Spinal cord (tissue), 10 donors: ENCODE measurements around the gene TGFA. TPM values are rescaled to one million over a fixed set of nuclear protein-coding genes. Genes with fewer than 3 reads are reported as not detected.

Experiments
- DNase-seq, 6 donors: peaks; one replicate each; pipeline versions ENCODE4 v3.0.0 to v3.0.0-alpha.2; 2013 to 2015; ENCODE audit warnings: low spot score in 6 of 6, low read depth in 4 of 6
- H3K27ac ChIP-seq: one replicate; pipeline ENCODE4 v1.5.1; 2013; ENCODE audit warnings: low read depth, low read length, control low read depth
- H3K27me3 ChIP-seq: one replicate; pipeline ENCODE4 v1.6.1; 2013; ENCODE audit warnings: low read length; ENCODE audit not compliant: control insufficient read depth, insufficient read depth
- H3K36me3 ChIP-seq: one replicate; pipeline ENCODE4 v1.6.1; 2013; ENCODE audit warnings: low read length; ENCODE audit not compliant: control insufficient read depth, insufficient read depth
- H3K4me1 ChIP-seq: one replicate; pipeline ENCODE4 v1.6.1; 2013; ENCODE audit warnings: low read length; ENCODE audit not compliant: control insufficient read depth, insufficient read depth
- H3K4me3 ChIP-seq: one replicate; pipeline ENCODE4 v1.5.1; 2013; ENCODE audit warnings: low read depth, low read length, control low read depth
- H3K9me3 ChIP-seq: one replicate; pipeline ENCODE4 v1.6.1; 2013; ENCODE audit warnings: low read length; ENCODE audit not compliant: control insufficient read depth, insufficient read depth
- WGBS: methylation state at CpG from one replicate; pipeline ENCODE4 v1.1.5; 2013; ENCODE audit warnings: missing lambda C conversion rate; ENCODE audit not compliant: insufficient coverage; 5-methylcytosine and 5-hydroxymethylcytosine counted together
- polyA plus RNA-seq, 2 donors: library from polyadenylated mRNA; unstranded; fragments of 120-200 nt; gene quantifications; one replicate each; pipeline ENCODE4 v1.2.1, GENCODE V29; 2013; ENCODE audit not compliant: insufficient read length in 2 of 2
- total RNA-seq, 2 donors: library from RNA; depleted of rRNA in 1 of 2; stranded (reverse); fragments of 120-200 nt in 1 of 2; fragments of >200 nt in 1 of 2; gene quantifications; one replicate each; pipeline versions ENCODE4 v1.2.3 to v1.2.4, GENCODE V29; 2013 to 2014
- donor health status: healthy.

TGFA gene
- total and polyA plus RNA-seq, 4 donors, result 7.8 to 39.6 (median 23.0) TPM

DNA sequence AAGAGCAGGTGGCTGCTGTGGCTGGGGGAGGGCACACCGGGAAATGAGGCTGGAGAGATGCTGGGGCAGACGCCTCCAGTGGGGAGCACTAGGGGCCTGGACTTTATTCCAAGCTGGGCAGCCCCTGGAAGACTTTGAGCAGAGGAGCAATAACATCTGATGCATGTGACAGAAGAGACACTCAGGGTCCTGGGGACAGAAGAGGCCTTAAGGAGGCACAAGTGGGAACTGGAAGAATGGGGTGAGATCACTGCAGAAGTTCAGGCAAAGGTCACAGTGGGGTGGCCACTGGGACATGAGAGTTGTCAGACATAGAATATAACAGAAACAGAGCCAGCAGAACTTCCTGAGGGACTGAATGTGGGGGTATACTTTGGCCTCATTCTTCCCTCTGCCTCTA is 24.0 kb downstream of the TGFA start:
- 86% methylated on average over 2 of the region's 2 CpGs for WGBS
- Histone ChIP-seq H3K27ac (no peak overlapping the region), H3K9me3 (no peaks in the 10 kb centered on the region), H3K4me3 (no peak overlapping the region), H3K36me3 (no peaks in the 10 kb centered on the region), H3K27me3 (no peaks in the 10 kb centered on the region), H3K4me1 (peaks cover 22% of the 10 kb centered on the region)
- no peak for DNase-seq

DNA sequence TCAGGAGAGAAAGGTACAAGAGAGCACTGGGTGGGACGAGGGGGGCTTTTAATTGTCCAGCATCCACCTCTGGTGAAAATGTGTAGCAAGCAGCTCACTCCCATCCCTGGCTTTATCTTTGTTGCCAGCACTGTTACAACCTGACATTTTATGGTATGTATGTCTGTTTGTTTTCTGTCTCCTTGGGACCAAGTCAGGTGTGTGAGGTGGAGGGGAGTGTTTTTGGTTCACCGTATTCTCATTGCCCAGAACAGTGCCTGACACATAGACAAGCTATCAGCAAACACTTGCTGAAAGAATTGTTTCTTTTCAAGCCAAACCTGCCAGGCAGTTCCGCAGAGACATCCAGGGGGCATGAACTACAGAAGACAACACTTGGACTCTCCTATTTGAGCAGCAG is 24.7 kb downstream of the TGFA start:
- Histone ChIP-seq H3K4me3 (no peak overlapping the region), H3K36me3 (no peaks in the 10 kb centered on the region), H3K27me3 (no peaks in the 10 kb centered on the region), H3K9me3 (no peaks in the 10 kb centered on the region), H3K27ac (no peak overlapping the region), H3K4me1 (peaks cover 20% of the 10 kb centered on the region)
- 89% methylated on average over 1 of the region's 3 CpGs for WGBS
- no peak for DNase-seq

DNA sequence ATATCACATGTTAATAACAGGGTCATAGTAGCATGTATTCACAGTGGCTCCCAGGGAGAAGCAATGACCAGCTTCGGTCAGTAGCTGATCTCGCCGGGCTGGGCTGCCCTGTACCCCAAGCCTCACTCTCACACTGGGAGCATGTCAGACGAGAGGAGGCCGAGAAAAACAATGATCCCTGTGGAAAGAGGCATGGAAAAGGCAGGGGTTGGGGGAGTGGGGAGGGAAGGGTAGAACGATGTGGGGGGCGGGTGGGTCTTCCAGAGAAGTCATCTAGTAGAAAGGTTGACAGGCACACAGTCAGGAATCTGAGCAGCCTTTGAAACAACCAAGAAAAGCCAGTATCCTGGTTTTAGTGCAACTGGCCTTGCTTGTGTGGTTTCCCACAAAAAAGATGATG is 25.4 kb downstream of the TGFA start:
- DNase-seq, result no peak
- WGBS, result no CpG with 5 or more reads among the region's 7 CpGs
- H3K9me3 ChIP-seq, result no peaks in the 10 kb centered on the region
- peaks cover 20% of the 10 kb centered on the region for H3K4me1 ChIP-seq
- H3K27me3 ChIP-seq, result no peaks in the 10 kb centered on the region
- no peak overlapping the region for H3K4me3 ChIP-seq
- no peaks in the 10 kb centered on the region for H3K36me3 ChIP-seq
- H3K27ac ChIP-seq, result no peak overlapping the region

DNA sequence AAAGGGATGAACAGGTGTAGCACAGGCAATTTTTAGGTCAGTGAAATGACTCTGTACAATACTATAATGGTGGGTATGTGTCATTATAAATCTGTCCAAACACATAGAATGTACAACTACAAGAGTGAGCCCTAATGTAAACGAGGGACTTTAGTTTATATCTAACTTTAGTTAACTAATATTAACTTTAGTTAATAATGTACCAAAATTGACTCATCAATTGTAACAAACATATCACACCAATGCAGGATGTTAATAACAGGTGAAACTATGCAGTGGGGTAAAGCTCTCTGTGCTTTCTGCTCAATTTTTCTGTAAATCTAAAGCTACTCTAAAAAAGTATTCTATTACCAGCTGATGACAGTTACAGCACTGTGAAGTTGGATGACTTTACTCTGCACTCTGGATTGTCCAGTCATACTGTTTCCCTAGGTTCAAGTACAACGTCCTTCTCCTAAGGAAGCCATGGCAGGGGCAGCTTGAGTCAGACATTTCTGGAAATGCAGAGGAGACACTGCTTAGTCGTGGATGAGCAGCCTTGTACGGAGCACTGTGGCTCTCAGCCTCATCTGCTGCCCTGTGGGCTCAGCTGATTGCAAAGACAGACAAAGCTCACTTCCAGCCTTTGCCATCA is 26.1 kb downstream of the TGFA start:
- Histone ChIP-seq H3K4me3 (no peak overlapping the region), H3K27me3 (no peaks in the 10 kb centered on the region), H3K27ac (no peak overlapping the region), H3K36me3 (no peaks in the 10 kb centered on the region), H3K4me1 (peaks cover 15% of the 10 kb centered on the region), H3K9me3 (no peaks in the 10 kb centered on the region)
- 70% methylated on average over 3 of the region's 4 CpGs for WGBS
- no peak for DNase-seq

DNA sequence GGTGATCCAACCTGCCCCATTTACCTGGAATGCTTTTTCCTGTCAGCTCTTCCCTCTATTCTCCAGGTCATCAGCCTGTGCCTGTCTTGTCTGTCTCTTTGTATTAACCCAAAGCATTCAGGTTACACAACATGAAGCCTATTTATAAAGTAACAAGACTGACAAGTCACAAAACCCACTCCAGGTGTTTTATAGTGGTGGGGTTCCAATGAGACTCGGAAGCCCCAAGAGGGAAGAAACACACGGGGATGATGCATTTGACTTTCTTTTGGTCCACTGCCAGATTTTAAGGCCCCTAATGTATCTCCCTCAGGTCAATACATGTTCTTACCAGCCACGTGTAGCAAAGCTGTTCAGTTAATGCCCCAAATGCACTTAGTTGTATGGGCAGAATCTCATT is 27.5 kb downstream of the TGFA start:
- 70% methylated on average over 3 of the region's 3 CpGs for WGBS
- no peak for DNase-seq
- H3K4me3 ChIP-seq, result no peak overlapping the region
- no peaks in the 10 kb centered on the region for H3K9me3 ChIP-seq
- H3K36me3 ChIP-seq, result no peaks in the 10 kb centered on the region
- no peaks in the 10 kb centered on the region for H3K27me3 ChIP-seq
- peaks cover 11% of the 10 kb centered on the region for H3K4me1 ChIP-seq
- no peak overlapping the region for H3K27ac ChIP-seq

DNA sequence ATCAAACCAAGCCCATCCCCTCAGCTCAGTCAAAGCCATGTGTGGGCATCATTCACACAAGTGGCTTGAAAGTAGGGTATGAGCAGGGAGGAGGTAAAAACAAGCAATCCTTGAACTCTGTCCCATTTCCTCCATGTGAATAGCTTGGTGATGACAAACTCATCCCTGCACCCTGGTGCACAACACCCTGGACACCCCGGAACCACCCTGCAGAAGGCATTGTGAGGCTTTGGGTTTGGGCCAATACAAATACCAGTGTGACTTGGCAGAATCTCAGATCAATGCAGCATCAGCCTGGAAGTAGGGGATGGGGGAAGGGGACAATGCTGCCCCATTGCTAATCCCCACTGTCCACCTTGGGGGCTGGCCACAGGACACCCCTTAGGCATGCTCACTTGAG is 28.6 kb downstream of the TGFA start:
- H3K36me3 ChIP-seq, result no peaks in the 10 kb centered on the region
- no peak overlapping the region for H3K27ac ChIP-seq
- no peaks in the 10 kb centered on the region for H3K27me3 ChIP-seq
- no peak for DNase-seq
- H3K4me3 ChIP-seq, result no peak overlapping the region
- peaks cover 11% of the 10 kb centered on the region for H3K4me1 ChIP-seq
- no peaks in the 10 kb centered on the region for H3K9me3 ChIP-seq
- no CpG with 5 or more reads among the region's 1 CpG for WGBS

DNA sequence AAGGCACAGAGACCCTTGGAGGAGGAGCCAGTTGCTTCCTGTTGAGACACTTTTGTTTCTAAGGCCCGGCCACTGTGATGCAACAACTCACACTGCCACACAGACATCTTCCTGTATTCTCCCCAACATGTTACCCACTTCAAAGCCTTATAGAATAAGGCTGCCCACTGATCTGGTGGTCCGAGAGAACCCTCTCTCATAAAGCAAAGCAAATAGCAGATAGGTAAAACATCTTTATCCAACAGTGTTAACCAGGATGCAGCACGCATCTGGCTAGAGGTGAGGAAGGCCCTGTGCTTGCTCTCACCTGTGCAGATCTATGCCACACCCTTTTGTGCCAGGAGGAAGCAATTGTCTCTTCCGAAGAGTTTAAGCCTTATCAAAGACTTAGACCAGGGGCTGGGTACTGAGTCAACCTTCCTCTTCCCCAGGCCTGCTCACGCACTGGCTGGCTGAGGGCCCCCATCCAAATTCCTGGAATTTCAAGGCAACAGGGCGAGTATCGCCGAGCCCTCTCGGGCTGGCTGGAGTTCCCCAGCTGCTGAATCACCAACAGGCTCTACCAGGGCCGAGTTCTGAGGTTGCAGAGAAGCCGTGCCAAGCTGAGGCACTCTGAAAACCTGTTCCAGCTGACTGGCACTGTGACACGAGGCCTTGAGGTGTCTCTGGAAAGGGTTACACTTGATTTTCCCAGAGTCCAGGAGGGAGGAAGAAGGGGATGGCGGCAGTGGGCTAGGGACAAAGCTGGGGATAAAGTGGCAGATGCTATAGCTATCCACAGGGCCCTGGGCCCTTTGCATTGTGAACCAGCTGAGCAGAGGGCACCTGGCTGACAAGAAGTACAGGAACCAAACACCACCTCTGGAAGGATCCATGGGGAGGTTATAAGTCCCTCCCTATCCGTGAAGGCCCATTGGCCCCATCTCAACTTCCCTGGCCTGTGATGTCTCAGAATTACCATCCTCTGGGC is 29.3 kb downstream of the TGFA start:
- Histone ChIP-seq H3K9me3 (no peaks in the 10 kb centered on the region), H3K36me3 (no peaks in the 10 kb centered on the region), H3K27me3 (no peaks in the 10 kb centered on the region), H3K27ac (no peak overlapping the region), H3K4me1 (peaks cover 11% of the 10 kb centered on the region), H3K4me3 (no peak overlapping the region)
- no peak for DNase-seq
- WGBS, result 69% methylated on average over 13 of the region's 14 CpGs

DNA sequence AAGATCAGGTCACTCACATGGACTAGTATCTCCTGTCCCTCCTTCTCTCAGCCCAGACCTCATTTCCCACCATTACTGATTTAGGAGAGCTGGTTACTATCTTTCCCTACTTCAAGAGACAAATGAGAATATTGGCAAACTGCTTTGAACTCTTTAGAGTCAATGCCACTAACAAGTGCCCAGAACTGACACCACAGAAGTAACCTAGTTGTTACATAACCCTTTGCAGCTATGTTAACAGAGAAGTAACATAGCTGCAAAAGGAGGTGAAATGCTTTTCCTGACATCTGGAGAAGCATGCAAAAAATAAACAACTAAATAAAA is 30.0 kb downstream of the TGFA start:
- peaks cover 11% of the 10 kb centered on the region for H3K4me1 ChIP-seq
- no peak for DNase-seq
- no peaks in the 10 kb centered on the region for H3K36me3 ChIP-seq
- H3K27me3 ChIP-seq, result no peaks in the 10 kb centered on the region
- no peaks in the 10 kb centered on the region for H3K9me3 ChIP-seq
- no peak overlapping the region for H3K4me3 ChIP-seq
- no peak overlapping the region for H3K27ac ChIP-seq

DNA sequence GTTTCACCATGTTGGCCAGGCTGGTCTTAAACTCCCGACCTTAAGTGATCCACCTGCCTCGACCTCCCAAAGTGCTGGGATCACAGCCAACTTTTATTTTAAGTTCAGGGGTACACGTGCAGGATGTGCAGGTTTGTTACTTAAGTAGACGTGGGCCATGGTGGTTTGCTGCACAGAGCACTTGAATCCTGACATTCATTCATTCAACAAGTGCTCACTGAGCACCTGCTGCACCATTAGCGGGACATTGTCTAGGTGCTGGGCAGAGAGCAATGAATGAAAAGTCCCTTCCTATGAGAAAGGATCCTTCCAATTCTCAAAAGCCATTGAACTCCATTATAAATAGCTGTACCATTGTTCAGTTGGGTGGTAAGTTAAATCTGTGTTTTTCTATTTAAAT is 31.0 kb downstream of the TGFA start:
- Histone ChIP-seq H3K36me3 (no peaks in the 10 kb centered on the region), H3K9me3 (no peaks in the 10 kb centered on the region), H3K27ac (no peak overlapping the region), H3K4me3 (no peak overlapping the region), H3K27me3 (no peaks in the 10 kb centered on the region), H3K4me1 (peaks cover 11% of the 10 kb centered on the region)
- 82% methylated on average over 3 of the region's 5 CpGs for WGBS
- no peak for DNase-seq

DNA sequence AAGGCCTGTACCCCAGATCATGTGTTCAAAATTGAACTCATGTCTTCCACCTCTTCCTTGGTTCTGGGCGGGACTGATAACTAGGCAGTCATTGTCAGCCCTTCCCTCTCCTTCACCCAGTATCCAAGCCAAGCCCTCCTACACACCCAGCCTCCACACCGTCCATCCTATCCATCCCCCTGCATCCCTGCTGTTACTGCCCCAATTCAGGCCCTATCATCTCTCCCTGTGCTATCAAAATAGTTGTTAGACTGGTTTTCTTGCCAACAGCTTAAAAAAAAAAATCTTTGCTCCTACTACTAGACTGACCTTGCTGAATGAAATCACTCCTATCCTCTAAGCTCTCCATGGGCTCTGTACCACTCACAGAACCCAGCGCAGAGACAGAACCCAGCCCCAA is 32.8 kb downstream of the TGFA start:
- H3K4me1 ChIP-seq, result peaks cover 18% of the 10 kb centered on the region
- H3K4me3 ChIP-seq, result no peak overlapping the region
- no peak for DNase-seq
- no peaks in the 10 kb centered on the region for H3K9me3 ChIP-seq
- no peaks in the 10 kb centered on the region for H3K36me3 ChIP-seq
- WGBS, result 56% methylated on average over 3 of the region's 3 CpGs
- H3K27ac ChIP-seq, result no peak overlapping the region
- H3K27me3 ChIP-seq, result no peaks in the 10 kb centered on the region
